Adipose tissue (tissue), 3 donors: Measurements from ENCODE around the gene TRPM3. TPM values are rescaled to one million over a fixed set of nuclear protein-coding genes. Genes with fewer than 3 reads are reported as not detected.

Experiments
- H3K27ac ChIP-seq: one replicate; pipeline ENCODE4 v1.5.1; 2013; ENCODE audit warnings: low read depth, low read length
- WGBS, 3 donors: extraction: QIAGEN DNeasy Blood & Tissue Kit; methylation state at CpG; one replicate each; pipeline ENCODE4 v1.1.7; 2013; 5-methylcytosine and 5-hydroxymethylcytosine counted together
- polyA plus RNA-seq, 3 donors: library from polyadenylated mRNA; stranded (reverse); fragments of 200-250 nt; gene quantifications; one replicate each; pipeline ENCODE4 v1.2.3, GENCODE V29; 2013
- donor health status: healthy with polysubstance abuse.
- donor health status: Bipolar disorder and iron deficiency.
- donor health status: healthy.

The TRPM3 gene
- polyA plus RNA-seq, 3 donors = 0.09 to 0.22 (median 0.10) TPM

- 66 to 86% (median 77%) methylated on average over 2 of the region's 2 CpGs for WGBS, 3 donors
Measured at GRCh38 chr9:70514273-70514672, 607.1 kb downstream of the TRPM3 start.

GRCh38 chr9:70511858-70512257 lies 609.6 kb downstream of the TRPM3 start:
- H3K27ac ChIP-seq = no peak overlapping the region
- WGBS, 3 donors = 86 to 91% (median 88%) methylated on average over 3 of the region's 3 CpGs

More at GRCh38 chr9:70514273-70514672, 607.1 kb downstream of the TRPM3 start:
- H3K27ac ChIP-seq = no peak overlapping the region

GRCh38 chr9:70510157-70510770 lies 611.2 kb downstream of the TRPM3 start:
- 87 to 89% (median 88%) methylated on average over 3 of the region's 3 CpGs for WGBS, 3 donors
- H3K27ac ChIP-seq = no peak overlapping the region

- WGBS, 3 donors = 62 to 91% (median 82%) methylated on average over 2 of the region's 2 CpGs
- H3K27ac ChIP-seq = no peak overlapping the region
Measured at GRCh38 chr9:70506159-70506558, 615.3 kb downstream of the TRPM3 start.

- WGBS, 3 donors = 35 to 74% (median 41%) methylated on average over 4 of the region's 4 CpGs
- no peak overlapping the region for H3K27ac ChIP-seq
Measured at GRCh38 chr9:70504834-70505233, 616.6 kb downstream of the TRPM3 start.

- WGBS, 3 donors = 30 to 81% (median 40%) methylated on average over 1 of the region's 1 CpG
Measured at GRCh38 chr9:70502690-70503089, 618.7 kb downstream of the TRPM3 start.

GRCh38 chr9:70500793-70501192 lies 620.6 kb downstream of the TRPM3 start:
- no peak overlapping the region for H3K27ac ChIP-seq
- WGBS, 3 donors = 63 to 79% (median 66%) methylated on average over 1 of the region's 1 CpG

More at GRCh38 chr9:70502690-70503089, 618.7 kb downstream of the TRPM3 start:
- no peak overlapping the region for H3K27ac ChIP-seq

GRCh38 chr9:70499621-70500020 lies 621.8 kb downstream of the TRPM3 start:
- WGBS, 3 donors = 69 to 85% (median 79%) methylated on average over 1 of the region's 1 CpG
- H3K27ac ChIP-seq = no peak overlapping the region

- H3K27ac ChIP-seq = no peak overlapping the region
- WGBS, 3 donors = 95 to 99% (median 96%) methylated on average over 3 of the region's 3 CpGs
Measured at GRCh38 chr9:70498866-70499265, 622.6 kb downstream of the TRPM3 start.

GRCh38 chr9:70496244-70496643 lies 625.2 kb downstream of the TRPM3 start:
- WGBS, 3 donors = 70 to 83% (median 73%) methylated on average over 2 of the region's 2 CpGs
- no peak overlapping the region for H3K27ac ChIP-seq

GRCh38 chr9:70495514-70495913 lies 625.9 kb downstream of the TRPM3 start:
- 81 to 94% (median 86%) methylated on average over 6 of the region's 6 CpGs for WGBS, 3 donors
- no peak overlapping the region for H3K27ac ChIP-seq

- no peak overlapping the region for H3K27ac ChIP-seq
- 32 to 80% (median 37%) methylated on average over 5 of the region's 5 CpGs for WGBS, 3 donors
Measured at GRCh38 chr9:70494221-70494620, 627.2 kb downstream of the TRPM3 start.

GRCh38 chr9:70493029-70493428 lies 628.4 kb downstream of the TRPM3 start:
- H3K27ac ChIP-seq = no peak overlapping the region

GRCh38 chr9:70492319-70492777 lies 629.1 kb downstream of the TRPM3 start:
- WGBS, 3 donors = 69 to 77% (median 70%) methylated on average over 2 of the region's 2 CpGs
- H3K27ac ChIP-seq = no peak overlapping the region

More at GRCh38 chr9:70493029-70493428, 628.4 kb downstream of the TRPM3 start:
- 49 to 69% (median 63%) methylated on average over 9 of the region's 9 CpGs for WGBS, 3 donors

- H3K27ac ChIP-seq = no peak overlapping the region
- 67 to 81% (median 72%) methylated on average over 8 of the region's 8 CpGs for WGBS, 3 donors
Measured at GRCh38 chr9:70491426-70492318, 629.7 kb downstream of the TRPM3 start.

- H3K27ac ChIP-seq = no peak overlapping the region
- 85 to 96% (median 91%) methylated on average over 5 of the region's 5 CpGs for WGBS, 3 donors
Measured at GRCh38 chr9:70490478-70490877, 630.9 kb downstream of the TRPM3 start.

GRCh38 chr9:70488793-70489105 lies 632.7 kb downstream of the TRPM3 start:
- 26 to 43% (median 31%) methylated on average over 3 of the region's 3 CpGs for WGBS, 3 donors
- H3K27ac ChIP-seq = no peak overlapping the region

GRCh38 chr9:70488098-70488792 lies 633.2 kb downstream of the TRPM3 start:
- WGBS, 3 donors = 75 to 89% (median 75%) methylated on average over 6 of the region's 6 CpGs
- no peak overlapping the region for H3K27ac ChIP-seq

GRCh38 chr9:70486127-70486526 lies 635.3 kb downstream of the TRPM3 start:
- H3K27ac ChIP-seq = no peak overlapping the region
- 64 to 78% (median 75%) methylated on average over 3 of the region's 3 CpGs for WGBS, 3 donors
